Uterus (tissue), 4 donors: Measurements from ENCODE around the gene GMDS. TPM values are rescaled to one million over a fixed set of nuclear protein-coding genes. Genes with fewer than 3 reads are reported as not detected.
A peak's percentile ranks its signal among the peaks of the same experiment; 100 is the strongest.

Experiments
- DNase-seq, 2 donors: peaks; one replicate each; pipeline ENCODE4 v3.0.0-alpha.2; 2019 to 2020
- H3K27ac ChIP-seq, 2 donors: fragments of 200-600 bp; sonication (generic); 1 replicate in 1 of 2; 2 replicates in 1 of 2; pipeline ENCODE4 v1.5.1; 2016 to 2018
- H3K27me3 ChIP-seq, 2 donors: fragments of 200-600 bp; sonication (generic); one replicate each; pipeline ENCODE4 v1.5.1; 2018 to 2019; ENCODE audit warnings: control low read depth in 1 of 2
- H3K36me3 ChIP-seq, 2 donors: fragments of 200-600 bp; sonication (generic); one replicate each; pipeline ENCODE4 v1.5.1; 2019; ENCODE audit warnings: control low read depth in 1 of 2
- H3K4me1 ChIP-seq, 2 donors: fragments of 200-600 bp; sonication (generic); one replicate each; pipeline ENCODE4 v1.5.1; 2018 to 2019; ENCODE audit warnings: control low read depth in 1 of 2
- H3K4me3 ChIP-seq, 2 donors: fragments of 200-600 bp; sonication (generic); 1 replicate in 1 of 2; 2 replicates in 1 of 2; pipeline ENCODE4 v1.5.1; 2018 to 2019; ENCODE audit warnings: mild to moderate bottlenecking in 1 of 2
- H3K9me3 ChIP-seq, 2 donors: fragments of 200-600 bp; sonication (generic); one replicate each; pipeline ENCODE4 v1.5.1; 2019; ENCODE audit warnings: control low read depth in 1 of 2
- CTCF ChIP-seq, 4 experiments: fragments of 200-600 bp in 2 of 4; fragments of 450-650 bp in 2 of 4; sonication (generic) in 2 of 4; IDR thresholded peaks; one replicate each; pipeline ENCODE4 v1.5.1; 2016 to 2019; ENCODE audit warnings: antibody characterized with exemption in 4 of 4, mild to moderate bottlenecking in 2 of 4, moderate library complexity in 1 of 4
- POLR2A ChIP-seq, 2 donors: fragments of 450-650 bp; IDR thresholded peaks; one replicate each; pipeline ENCODE4 v1.6.1; 2016; ENCODE audit warnings: antibody characterized with exemption in 2 of 2, mild to moderate bottlenecking in 1 of 2, moderate library complexity in 1 of 2
- intact Hi-C: fragments of 100-400 bp; cut with DNase I; formaldehyde crosslinking; loops from one replicate; pipeline ENCODE4 v1.15.1; 2023; ENCODE audit warnings: low total_unique reads
- total RNA-seq, 4 donors: library from RNA; depleted of rRNA in 3 of 4; stranded (reverse); fragments of >200 nt in 3 of 4; gene quantifications; one replicate each; pipeline versions ENCODE4 v1.1.0 to v1.2.4, GENCODE V29; 2014 to 2023
- donor health status: DM: yes; HTN: yes; CAD: no.

GMDS gene
- total RNA-seq, 4 donors from 2014 or later: 5.3 to 17.4 (median 12.9) TPM

GRCh38 chr6:2127484-2127911, 117.9 kb downstream of the GMDS start:
- Histone ChIP-seq H3K9me3 (no peaks in the 10 kb centered on the region), H3K27me3 (no peaks in the 10 kb centered on the region), H3K4me3 (no peak overlapping the region), H3K4me1 (no peaks in the 10 kb centered on the region), H3K27ac (peak overlapping the region in 1 of 2 donors; percentile 77), H3K36me3 (no peaks in the 10 kb centered on the region)
- peak; percentile 33 to 54 for DNase-seq
- no peak for TF ChIP-seq POLR2A (IDR thresholded peaks at IDR 0.05)
- no peak for TF ChIP-seq CTCF (IDR thresholded peaks at IDR 0.05)
- intact Hi-C loops: no loop called here

- Histone ChIP-seq H3K4me1 (no peaks in the 10 kb centered on the region), H3K9me3 (no peaks in the 10 kb centered on the region), H3K4me3 (no peak overlapping the region), H3K27ac (no peak overlapping the region), H3K27me3 (no peaks in the 10 kb centered on the region), H3K36me3 (no peaks in the 10 kb centered on the region)
- TF ChIP-seq POLR2A (IDR thresholded peaks at IDR 0.05): no peak
- TF ChIP-seq CTCF (IDR thresholded peaks at IDR 0.05): no peak
- intact Hi-C loops: no loop called here
- no peak for DNase-seq
These were observed 119.1 kb downstream of the GMDS start for GRCh38 chr6:2126351-2126750.

- Histone ChIP-seq H3K27me3 (no peaks in the 10 kb centered on the region), H3K9me3 (no peaks in the 10 kb centered on the region), H3K27ac (peak overlapping the region in 1 of 2 donors; percentile 41), H3K4me3 (no peak overlapping the region), H3K4me1 (no peaks in the 10 kb centered on the region), H3K36me3 (no peaks in the 10 kb centered on the region)
- no peak for TF ChIP-seq CTCF (IDR thresholded peaks at IDR 0.05)
- TF ChIP-seq POLR2A (IDR thresholded peaks at IDR 0.05): no peak
- no peak for DNase-seq
- intact Hi-C loops: no loop called here
These were observed 120.2 kb downstream of the GMDS start for GRCh38 chr6:2125158-2125557.

- Histone ChIP-seq H3K36me3 (no peaks in the 10 kb centered on the region), H3K4me1 (no peaks in the 10 kb centered on the region), H3K27ac (peak overlapping the region in 1 of 2 donors; percentile 41), H3K9me3 (no peaks in the 10 kb centered on the region), H3K27me3 (no peaks in the 10 kb centered on the region), H3K4me3 (no peak overlapping the region)
- intact Hi-C loops: no loop called here
- DNase-seq: peak; percentile 16 to 39
- TF ChIP-seq POLR2A (IDR thresholded peaks at IDR 0.05) (no peak), CTCF (IDR thresholded peaks at IDR 0.05) (no peak)
These were observed 121.1 kb downstream of the GMDS start for GRCh38 chr6:2124260-2124709.

- Histone ChIP-seq H3K27me3 (no peaks in the 10 kb centered on the region), H3K4me1 (no peaks in the 10 kb centered on the region), H3K9me3 (no peaks in the 10 kb centered on the region), H3K27ac (no peak overlapping the region), H3K36me3 (no peaks in the 10 kb centered on the region), H3K4me3 (no peak overlapping the region)
- no peak for TF ChIP-seq CTCF (IDR thresholded peaks at IDR 0.05)
- TF ChIP-seq POLR2A (IDR thresholded peaks at IDR 0.05): no peak
- no peak for DNase-seq
- intact Hi-C loops: no loop called here
These were observed 124.5 kb downstream of the GMDS start for GRCh38 chr6:2120912-2121311.
